NCI-H1092 treated with DMSO at 0.1 percent for 48 hours (cell line): ENCODE measurements around the gene MREG.
"Not testable (repeated sequence)": the region's sequence is repeated elsewhere in the genome, so short reads cannot be mapped to it uniquely, and the experiment has no call there.

Source experiments
- DNase-seq: peaks from one replicate; lab custom pipeline; 2025; lab: John Stamatoyannopoulos, UW

MREG gene

DNA sequence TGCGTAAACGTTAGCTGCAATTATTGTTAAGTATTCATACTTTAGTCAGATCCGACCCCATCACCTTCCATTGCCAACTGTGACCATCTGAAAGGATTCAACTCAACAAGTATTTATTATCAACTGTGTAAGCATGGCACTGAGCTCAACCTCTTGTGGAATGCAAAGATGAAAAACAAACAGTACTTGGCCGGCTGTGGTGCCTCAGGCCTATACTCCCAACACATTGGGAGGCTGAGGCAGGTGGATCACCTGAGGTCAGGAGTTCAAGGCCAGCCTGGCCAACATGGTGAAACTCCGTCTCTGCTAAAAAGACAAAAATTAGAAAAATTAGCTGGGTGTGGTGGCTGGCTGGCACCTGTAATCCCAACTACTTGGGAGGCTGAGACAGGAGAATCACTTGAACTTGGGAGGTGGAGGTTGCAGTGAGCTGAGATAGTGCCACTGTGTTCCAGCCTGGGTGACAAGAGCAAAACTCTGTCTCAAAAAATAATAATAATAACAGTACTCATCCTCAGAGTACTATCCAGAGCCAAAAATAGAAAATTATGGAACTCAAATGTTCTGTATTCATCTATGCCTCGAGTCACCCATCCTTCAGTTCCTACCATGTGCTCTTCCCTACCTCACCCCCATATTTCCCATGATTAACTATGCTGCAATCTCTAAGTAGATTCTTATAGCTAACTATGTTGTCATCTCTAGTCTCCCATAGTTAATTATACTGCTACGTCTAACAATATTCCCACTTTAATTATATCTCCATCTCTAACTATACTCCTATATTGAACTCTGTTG, 8.6 kb upstream of the MREG start:
- no peak for DNase-seq

DNA sequence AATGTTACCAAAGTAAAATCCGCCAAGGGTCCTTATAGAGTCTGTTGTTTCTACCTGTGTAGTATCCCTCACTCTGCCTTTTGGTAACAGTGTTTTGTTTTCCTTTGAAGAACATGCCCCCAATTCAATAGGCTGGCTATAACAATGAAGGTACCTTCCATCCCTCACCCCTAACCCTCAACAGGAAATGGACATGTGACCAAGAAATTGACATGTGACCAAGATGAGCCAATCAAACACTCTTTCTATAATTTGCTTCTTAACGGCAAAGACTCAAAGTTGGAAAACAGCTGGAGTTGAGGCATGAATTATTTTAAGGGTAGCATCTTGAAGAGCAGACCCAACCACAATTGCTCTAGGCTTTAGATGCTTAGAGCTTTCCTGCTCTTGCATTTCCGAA, 5.4 kb upstream of the MREG start:
- no peak for DNase-seq

DNA sequence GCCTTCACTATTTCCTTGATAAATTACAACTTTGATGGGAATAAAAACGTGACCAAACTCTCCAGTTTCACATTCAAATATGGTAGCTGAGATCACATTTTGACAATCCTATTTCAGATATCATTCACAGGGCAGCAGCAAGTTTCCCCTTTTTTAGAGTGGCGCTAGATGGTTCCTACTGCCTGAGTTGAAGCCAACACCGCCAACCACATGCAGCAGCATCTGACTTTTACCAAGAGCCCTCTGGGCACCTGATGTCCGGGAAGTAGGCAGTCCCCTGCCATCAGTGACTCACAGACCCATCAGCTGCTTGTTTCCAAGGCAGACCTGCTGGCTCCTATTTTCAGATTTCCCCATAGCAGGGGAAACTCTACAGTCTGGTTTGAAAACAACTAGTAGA, 4.0 kb upstream of the MREG start:
- no peak for DNase-seq

DNA sequence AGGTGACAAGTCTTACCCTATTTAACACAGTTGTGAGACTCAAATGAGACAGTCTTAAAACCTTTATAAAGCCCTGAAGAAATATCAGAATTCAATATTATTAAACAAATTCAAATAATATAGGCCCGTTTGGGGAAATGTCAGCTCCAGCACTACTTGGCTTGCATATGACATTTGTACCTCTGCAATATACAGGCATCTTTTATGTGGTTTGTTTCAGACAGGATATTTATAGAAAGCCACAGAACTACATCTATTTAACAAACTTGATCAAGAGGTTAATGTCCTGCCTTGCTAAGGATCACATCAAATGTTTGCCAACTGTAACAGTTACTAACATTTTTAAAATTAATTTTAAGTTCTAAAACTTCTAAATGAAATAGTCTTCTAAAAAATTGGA, 3.2 kb upstream of the MREG start:
- no peak for DNase-seq

DNA sequence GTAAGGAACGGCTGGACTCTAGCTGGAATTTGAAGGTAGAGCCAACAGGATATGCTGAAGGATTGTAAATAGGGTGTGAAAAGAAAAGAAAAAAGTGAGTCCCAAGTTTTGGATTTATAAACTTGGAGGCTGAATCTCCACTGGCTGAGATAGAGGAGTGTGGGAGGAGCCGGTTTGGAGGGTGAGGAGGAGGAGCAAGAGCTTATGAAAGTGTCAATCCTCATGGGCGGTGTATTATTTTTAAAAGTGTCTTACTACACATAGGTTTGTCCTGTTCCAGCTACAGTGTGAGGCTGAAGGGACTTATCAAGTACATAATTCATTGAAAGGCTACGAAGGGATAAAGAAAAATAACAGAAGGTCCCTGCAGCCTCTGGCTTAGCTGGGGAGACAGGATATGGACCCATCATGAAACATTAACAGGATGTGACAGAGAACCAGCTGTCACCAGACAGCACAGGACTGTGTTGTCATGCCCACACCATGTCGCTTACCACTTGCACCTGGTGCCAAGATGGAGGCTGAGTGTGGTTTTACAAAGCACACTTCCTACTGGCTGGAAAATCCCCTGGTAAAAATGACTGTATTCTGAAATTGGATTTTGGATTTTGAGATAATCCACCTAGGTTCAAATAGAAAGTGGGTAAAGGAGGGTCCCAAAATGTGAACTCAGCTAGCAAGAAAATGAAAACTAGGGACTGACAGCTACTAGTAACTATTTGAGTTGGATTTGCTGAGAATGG, 2.5 kb upstream of the MREG start:
- DNase-seq = no peak

DNA sequence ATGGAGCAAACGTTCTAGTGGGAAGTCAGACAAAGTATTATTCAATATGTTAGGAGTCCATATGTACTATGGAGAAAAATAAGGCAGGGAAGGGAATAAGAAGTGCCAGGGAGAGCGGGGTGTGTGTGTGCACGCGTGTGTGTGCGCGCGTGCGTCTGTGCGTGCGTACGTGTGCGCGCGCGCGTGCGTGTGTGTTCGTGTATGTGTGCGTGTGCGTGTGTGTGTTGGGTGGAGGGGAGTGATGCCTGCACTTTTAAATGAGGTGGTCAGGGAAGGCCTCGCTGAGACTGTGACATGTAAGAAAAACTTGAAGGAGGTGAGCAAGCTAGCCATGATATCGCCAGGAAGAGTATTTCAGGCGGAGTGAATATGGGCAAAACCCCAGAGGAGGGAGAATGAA, 1.6 kb upstream of the MREG start:
- DNase-seq = no peak

DNA sequence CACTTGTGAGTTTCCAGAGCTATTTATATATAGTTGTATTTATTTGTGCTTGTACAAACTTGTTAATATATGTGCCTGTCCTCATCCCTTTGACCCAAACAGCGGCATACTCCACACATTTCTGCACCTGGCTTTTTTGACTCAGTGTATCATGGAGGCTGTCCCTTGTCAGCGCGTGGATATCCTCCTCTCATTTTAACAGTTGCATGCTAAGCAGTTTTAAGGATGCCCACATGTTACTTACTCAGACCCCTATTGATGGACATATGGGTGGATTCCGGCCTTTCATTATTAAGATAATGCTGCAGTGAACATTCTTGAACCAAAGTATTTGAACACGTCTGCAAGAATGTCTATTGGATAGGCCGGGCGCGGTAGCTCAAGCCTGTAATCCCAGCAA, 655 bp upstream of the MREG start:
- DNase-seq = no peak

DNA sequence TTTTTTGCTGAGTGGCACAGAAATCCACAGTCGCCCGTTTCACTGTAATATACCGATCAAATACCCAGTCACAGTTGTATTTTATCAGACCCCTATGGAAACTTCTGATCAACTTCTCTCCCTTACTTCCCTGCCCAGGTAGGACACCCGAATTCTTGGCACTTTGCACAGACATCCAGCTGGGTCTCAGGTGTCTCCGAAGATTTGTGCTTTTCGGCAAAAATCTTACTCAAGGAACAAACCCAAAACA, 596 bp downstream of the MREG start:
- no peak for DNase-seq

DNA sequence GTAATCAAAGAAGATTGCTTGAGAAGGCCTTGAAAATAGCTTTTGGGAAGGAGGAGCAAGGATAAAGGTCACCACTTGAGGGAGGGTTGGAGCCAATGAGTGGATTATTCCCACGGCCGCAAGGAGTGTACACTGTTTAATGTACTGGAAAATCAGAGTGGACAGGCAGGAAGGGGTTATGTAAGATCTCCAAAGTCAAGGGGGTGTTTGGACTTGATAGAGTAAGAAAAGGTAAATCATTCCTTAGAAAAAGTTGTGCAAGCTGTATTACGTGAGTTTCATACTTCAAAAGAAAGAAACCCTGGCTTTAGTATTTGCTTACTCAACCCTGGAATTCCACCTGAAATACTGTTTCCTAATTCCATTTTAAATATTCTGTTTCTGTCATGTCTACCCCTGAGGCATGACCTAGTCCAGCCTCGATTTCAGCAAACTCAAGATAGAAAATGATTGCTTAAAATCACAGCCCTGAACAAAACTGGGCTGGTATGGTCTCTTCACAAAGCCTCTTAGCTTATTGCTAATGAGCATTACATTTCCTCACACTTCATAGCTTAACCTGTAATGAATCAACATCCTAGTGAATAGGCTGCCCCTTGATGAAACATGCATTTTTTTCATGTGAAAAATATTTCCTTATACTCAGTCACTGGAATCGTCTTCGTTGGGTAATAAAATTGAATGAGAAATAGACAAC, 1.1 kb downstream of the MREG start:
- DNase-seq = no peak

DNA sequence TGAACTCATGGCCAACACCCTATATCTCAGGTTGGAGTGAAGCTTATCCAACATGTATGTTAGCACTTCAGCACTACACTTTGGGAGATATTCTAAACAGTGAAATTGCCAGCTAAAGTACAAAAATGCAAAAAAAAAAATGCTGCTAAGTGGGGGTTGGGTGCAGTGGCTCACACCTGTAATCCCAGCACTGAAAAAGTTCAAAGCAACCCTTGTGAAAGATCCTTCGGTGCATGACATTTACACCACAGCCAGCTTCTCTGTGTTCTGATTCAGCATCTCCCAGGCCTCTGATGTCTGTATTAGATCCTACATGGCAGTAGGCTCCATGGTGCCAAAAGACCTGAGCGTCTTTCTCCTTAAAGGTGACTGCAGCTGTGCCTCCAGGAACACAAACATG, 4.1 kb downstream of the MREG start:
- DNase-seq = not testable (repeated sequence)

DNA sequence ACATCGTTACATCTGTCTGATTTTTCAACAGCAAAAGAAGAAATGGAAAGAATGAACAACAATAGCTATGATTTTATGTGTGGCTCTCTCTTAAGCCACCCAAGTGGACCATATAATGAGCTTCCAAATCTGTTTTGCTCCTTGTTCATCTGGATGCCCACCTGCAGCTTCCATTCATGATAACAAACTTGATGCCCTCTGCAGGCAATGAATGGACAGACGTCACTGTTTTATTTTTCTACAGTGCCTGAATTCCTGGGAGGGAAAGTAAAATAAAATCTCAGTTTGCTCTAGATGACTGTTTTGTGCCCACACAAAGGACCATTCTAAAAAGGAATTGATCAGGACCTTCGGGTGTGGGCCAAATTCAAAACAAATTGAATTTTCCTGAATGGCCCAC, 5.0 kb downstream of the MREG start:
- no peak for DNase-seq

DNA sequence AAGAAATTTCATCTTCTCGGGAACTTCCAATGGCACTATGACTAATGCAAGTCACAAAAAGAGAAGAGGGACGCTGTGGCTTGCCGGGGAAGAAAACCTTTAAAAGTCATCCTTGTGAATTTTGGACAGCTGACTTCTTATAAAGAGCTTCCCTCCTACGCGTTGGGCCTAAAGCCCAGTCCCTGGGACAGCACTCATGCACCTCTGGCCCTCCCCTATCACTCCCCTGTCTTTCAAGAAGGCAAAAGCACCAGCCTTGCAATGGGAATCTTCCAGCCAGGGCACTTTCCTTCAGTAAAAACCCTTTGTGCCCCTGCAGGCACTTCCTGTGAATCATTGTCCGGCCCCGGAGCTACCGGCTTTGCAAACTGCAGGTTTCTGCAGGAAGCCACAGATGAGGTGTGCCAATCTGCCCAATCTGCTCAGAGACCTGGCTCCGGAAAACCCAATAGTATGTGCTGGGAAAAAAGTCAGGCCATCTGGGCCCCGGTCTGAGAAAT, 7.1 kb downstream of the MREG start:
- no peak for DNase-seq

DNA sequence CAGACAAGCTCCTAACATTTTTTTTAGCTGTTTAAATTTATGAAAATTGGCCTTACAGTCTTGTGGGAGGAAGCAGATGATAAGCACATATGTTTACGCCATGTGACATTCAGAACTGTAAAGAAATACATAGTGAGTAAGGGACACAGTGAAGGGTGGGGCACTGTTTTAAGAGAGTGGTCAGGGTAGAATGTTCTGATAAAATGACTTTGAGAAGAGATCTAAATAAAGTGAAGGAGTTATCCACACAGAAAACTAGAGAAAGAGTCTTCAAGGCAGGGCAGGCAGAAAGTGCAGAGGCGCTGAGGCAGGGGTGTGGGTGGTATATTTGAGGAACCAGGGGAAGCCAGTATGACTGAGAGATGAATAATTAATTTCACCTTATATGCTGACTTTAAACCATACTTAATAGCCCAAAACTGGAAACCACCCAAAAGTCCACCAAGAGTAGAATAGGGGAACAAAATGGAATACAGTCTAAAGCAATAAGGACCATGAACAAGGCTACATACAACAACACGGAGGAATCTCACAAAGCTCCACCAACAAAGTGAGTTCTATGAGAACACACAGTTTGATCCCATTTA, 8.6 kb downstream of the MREG start:
- no peak for DNase-seq

DNA sequence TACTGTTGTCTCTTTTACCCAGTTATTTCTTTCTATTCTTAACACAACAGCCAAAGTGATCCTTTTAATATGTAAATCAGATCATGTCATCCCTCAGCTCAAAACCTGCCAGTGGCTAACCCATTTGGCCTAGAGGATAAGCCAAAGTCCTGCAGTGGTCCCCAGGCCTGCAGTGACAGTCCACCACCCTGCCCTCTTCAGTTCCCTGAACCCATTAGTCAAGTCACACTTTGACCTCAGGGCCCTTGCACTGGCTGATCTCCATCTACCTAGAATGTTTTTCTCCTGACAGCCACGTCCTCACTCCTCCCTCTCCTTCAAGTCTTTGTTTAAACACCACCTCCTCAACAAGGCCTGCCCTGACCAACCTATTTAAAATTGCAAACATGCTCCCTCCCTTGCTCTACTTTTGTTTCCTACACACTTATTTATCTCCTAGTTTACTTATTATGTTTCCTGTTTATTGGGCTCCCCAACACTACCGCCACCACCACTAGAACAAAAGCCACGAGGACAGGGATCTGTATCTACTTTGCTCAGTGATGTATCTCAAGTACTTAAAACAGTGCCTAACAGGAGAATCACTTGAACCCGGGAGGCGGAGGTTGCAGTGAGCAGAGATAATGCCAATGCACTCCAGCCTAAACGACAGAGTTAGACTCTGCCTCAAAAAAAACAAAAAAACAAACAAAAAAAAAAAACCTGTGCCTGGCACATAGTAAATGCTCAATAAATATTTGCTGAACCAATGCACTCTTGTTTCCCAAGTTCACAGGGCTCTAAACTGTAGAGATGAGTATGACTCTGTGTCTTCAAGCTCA, 9.3 kb downstream of the MREG start:
- no peak for DNase-seq

DNA sequence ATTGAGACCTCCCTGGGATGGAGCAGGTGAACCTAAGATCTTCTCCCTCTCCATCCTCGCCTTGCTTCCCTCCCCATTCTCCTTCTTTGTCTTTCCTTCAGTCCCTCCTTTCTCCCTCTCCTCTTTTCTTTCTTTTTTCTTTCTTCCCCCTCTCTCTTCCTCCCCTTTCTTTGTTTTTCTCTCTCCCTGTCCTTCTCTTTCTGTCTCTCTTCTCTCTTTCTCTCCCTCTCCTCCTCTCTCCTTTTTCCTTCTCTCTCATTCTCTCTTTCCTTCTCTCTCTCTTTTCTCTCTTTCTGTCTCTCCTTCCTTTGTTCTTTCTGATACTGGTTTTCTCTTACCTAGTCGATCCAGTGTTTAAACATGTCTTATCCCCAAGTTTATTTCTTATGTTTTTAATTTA, 10.7 kb downstream of the MREG start:
- DNase-seq = no peak

DNA sequence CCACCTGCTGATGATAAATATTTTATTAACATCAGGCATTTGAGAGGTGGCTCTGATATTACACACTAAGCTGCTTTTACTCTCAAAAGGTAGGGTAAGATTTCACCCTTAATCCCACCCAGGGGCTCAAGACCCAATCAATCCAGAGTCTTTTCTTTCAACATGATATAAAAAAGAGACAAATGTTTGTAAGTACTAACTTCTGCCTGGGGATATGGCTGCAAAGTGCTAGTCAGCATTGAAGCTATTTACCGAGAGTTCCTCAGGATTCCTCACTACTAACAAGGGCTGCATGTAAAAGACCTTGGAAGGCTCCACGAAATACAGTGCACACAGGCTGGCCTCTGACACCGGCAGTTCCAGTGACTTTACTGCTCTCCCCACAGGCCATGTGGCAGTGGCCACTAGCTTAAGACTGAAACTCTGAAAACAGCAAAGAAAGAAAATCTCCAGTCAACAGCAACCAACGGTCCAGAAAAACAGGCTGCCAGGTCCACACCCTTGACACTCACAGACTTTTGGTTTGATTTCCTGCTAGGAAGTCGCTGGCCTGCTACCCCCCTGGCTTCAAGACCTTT, 11.2 kb downstream of the MREG start:
- no peak for DNase-seq

DNA sequence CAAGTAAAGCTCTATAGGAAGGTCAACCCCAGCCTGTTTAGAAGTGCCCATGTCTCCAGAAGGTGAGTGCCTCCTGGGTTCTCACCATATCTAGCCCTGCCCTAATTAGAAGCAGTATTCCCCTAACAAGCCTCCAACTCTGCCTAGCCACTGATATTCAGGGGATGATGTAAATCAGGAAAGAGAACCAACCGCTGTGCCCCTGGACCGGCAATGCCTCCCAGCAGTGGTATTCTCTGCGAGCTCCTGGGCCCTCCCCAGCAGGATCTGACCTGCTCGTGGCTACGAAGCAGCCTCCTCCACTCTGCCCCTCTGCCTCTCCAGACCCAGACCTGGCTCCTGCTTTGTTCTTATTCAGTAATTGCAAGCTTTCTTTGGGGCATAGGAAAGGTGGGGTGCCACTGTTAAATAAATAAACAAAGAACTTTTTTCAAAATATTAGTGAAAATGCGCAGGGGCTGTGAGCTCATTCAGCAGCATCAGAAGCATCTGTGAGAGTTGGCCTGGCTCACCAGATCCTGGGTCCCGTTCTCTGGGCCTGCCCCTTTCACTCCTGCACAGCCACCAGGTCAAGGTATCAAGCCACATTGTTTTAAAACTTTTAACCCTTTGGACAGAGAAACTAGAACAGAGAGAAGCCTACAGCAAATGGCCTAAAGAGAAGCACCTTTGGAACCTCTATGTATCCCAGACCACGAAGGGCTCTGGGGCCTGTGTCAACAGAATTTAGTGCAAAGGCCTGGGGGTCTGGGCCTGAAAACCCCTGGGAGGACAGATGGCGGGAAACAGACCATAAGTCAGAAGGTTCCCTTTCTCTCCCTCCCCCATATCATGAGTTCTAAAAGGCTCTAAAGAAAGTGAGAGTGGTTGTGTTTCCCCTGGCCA, 11.9 kb downstream of the MREG start:
- DNase-seq = no peak

DNA sequence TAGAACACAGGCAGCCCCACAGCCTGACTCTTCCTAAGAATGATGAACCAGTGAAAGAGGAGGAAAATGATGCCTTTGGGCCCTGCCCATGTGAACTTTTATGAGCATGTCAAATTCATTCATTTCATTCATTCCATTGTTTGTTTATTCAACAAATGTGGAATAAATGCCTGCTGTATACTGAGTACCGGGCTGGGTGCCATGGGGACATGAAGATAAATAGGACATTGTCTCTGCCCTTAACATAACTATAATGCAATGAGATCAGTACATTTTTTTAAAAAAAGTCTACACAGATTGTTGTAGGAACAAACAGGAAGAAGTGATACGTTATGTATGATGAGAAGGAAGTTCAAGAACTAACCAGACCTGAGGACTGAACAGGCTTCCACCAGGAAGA, 14.7 kb downstream of the MREG start:
- DNase-seq = no peak

DNA sequence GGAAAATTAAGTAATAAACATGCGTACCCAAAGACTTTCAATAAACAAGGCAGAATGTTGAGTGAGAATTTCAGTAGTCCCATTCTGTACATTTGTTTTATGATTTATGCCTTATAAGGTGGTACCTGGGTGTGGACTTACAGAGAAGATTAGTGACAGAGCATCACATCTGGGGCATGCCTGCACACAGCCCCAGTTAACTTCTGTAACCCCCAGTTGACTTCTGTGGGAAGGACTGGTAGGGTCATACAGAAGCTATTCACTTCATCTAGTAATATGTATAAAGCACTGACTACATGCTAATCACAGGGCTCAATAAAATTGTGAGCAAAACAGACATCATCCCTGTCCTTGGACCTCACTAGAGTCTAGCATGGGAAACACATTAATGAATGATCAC, 16.1 kb downstream of the MREG start:
- DNase-seq = no peak

DNA sequence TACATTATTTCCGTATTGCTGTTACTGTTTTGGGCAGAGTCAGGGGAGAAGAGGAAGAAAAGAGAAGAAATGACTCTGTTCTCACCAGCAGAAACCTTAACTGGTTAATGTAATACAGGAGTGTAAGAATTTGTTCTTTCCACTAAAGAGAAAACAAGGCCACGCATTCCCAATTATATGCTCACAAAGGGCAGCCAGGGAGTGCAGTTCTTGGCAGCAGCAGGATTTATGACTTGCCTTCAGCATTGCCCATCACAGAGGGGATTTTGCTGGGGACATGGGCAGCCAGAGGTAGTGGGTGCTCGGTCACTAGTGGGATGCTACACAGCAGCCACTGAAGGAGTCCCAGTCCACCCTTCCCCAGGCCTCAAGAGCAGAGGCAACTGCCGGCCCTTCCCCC, 18.4 kb downstream of the MREG start:
- no peak for DNase-seq
